ENCODE results near the gene LMAN1. TPM values are rescaled to one million over a fixed set of nuclear protein-coding genes. Genes with fewer than 3 reads are reported as not detected.
A peak's percentile ranks its signal among the peaks of the same experiment; 100 is the strongest.

Gene LMAN1
- total and polyA plus RNA-seq, 2 of the 13 experiments (the other 11 are each of a cell fraction or from before 2014, with no cell fraction given): 127 to 131 TPM

- Histone ChIP-seq H4K20me1 (ENCODE audit: insufficient read depth, low read length) (peaks cover 18% of the 10 kb centered on the region; the same call in 1 of the 2 replicates), H3K9me3 (ENCODE audit: low read length) (no peaks in the 10 kb centered on the region), H3K4me3 (replicated peaks in 1 of 3; ENCODE audit: insufficient read depth in 1 of 3, low read depth in 2 of 3, low read length in 3 of 3) (no peak overlapping the region), H3K4me2 (ENCODE audit: low read depth, low read length) (no peak overlapping the region), H3K9ac (ENCODE audit: insufficient read depth, low read depth, low read length) (no peak overlapping the region), H3K27me3 (ENCODE audit: control insufficient read depth in 1 of 2, insufficient read depth in 2 of 2, low read length in 2 of 2) (no peaks in the 10 kb centered on the region), H2AFZ (ENCODE audit: low read length) (no peak overlapping the region), H3K4me1 (ENCODE audit: insufficient read depth, low read length) (no peaks in the 10 kb centered on the region), H3K27ac (ENCODE audit: extremely low read length, insufficient read depth, low read length) (no peak overlapping the region), H3K36me3 (replicated peaks in 1 of 2; ENCODE audit: control insufficient read depth in 1 of 2, insufficient read depth in 2 of 2, low read length in 2 of 2) (peaks cover 11 to 81% of the 10 kb centered on the region in 2 experiments), H3K79me2 (ENCODE audit: insufficient read depth, low read length) (no peaks in the 10 kb centered on the region)
- in situ Hi-C loops (cut with HindIII; ENCODE audit: extremely low pct_ligation_motif_present, low pct_unique_long_range_greater_than_20kb) (no loop called here), intact Hi-C loops (cut with micrococcal nuclease; ENCODE audit: unreplicated experiment) (loop anchor here (5.0 kb wide), 1 partner anchor 949 kb away; no protein-coding TSS in a partner anchor)
- DNase-seq (ENCODE audit: low spot score): no peak
- ChIA-PET CTCF (ENCODE audit: low intra/inter-chr PET ratio, low total read pairs) (no interaction called here), POLR2A (no interaction called here)
- TF ChIP-seq ZFY (CRISPR knock-in tag; IDR thresholded peaks at IDR 0.05): no peak
- TF ChIP-seq ZNF652 (CRISPR knock-in tag; IDR thresholded peaks at IDR 0.05; ENCODE audit: borderline replicate concordance, low read depth): 0 out of 2 replicates have a peak, but pooled peaks have one; percentile 17
- WGBS (ENCODE audit: low lambda C conversion rate): 97% methylated on average over 3 of the region's 3 CpGs
- no peak for FAIRE-seq
- BruUV-seq (replicated peaks): no TSS peak
- no peak for ATAC-seq
Measured at GRCh38 chr18:59332986-59333385, 26.1 kb downstream of the LMAN1 start.

- Histone ChIP-seq H3K27ac (ENCODE audit: extremely low read length, insufficient read depth, low read length) (no peak overlapping the region), H3K79me2 (ENCODE audit: insufficient read depth, low read length) (no peaks in the 10 kb centered on the region), H3K9ac (ENCODE audit: insufficient read depth, low read depth, low read length) (no peak overlapping the region), H3K4me2 (ENCODE audit: low read depth, low read length) (no peak overlapping the region), H4K20me1 (ENCODE audit: insufficient read depth, low read length) (0 out of 2 replicates have a peak, but pooled peaks cover 10% of the 10 kb centered on the region), H3K27me3 (ENCODE audit: control insufficient read depth in 1 of 2, insufficient read depth in 2 of 2, low read length in 2 of 2) (no peaks in the 10 kb centered on the region), H3K4me1 (ENCODE audit: insufficient read depth, low read length) (no peaks in the 10 kb centered on the region), H3K9me3 (ENCODE audit: low read length) (no peaks in the 10 kb centered on the region), H3K36me3 (replicated peaks in 1 of 2; ENCODE audit: control insufficient read depth in 1 of 2, insufficient read depth in 2 of 2, low read length in 2 of 2) (peaks cover 6 to 50% of the 10 kb centered on the region in 2 experiments), H3K4me3 (replicated peaks in 1 of 3; ENCODE audit: insufficient read depth in 1 of 3, low read depth in 2 of 3, low read length in 3 of 3) (no peak overlapping the region), H2AFZ (ENCODE audit: low read length) (no peak overlapping the region)
- POLR2A ChIA-PET: no interaction called here
- DNase-seq (ENCODE audit: low spot score) (no peak), ATAC-seq (no peak), FAIRE-seq (no peak)
- TF ChIP-seq ZNF33B (CRISPR knock-in tag; IDR thresholded peaks at IDR 0.05) (no peak), CEBPB (IDR thresholded peaks at IDR 0.05; ENCODE audit: borderline replicate concordance, low read depth, low read length) (peak; percentile 63; the same call in 1 of the 2 replicates), TCF7 (IDR thresholded peaks at IDR 0.05; ENCODE audit: low read depth) (no peak), ZNF335 (CRISPR knock-in tag; IDR thresholded peaks at IDR 0.05) (no peak)
- TF ChIP-seq, protein P1, sequence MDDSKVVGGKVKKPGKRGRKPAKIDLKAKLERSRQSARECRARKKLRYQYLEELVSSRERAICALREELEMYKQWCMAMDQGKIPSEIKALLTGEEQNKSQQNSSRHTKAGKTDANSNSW (CRISPR knock-in tag; IDR thresholded peaks at IDR 0.05; ENCODE audit: borderline replicate concordance): no peak
- in situ Hi-C loops (cut with HindIII; ENCODE audit: extremely low pct_ligation_motif_present, low pct_unique_long_range_greater_than_20kb) (no loop called here), intact Hi-C loops (cut with micrococcal nuclease; ENCODE audit: unreplicated experiment) (no loop called here)
- BruUV-seq (replicated peaks): no TSS peak
- 97% methylated on average over 2 of the region's 2 CpGs for WGBS (ENCODE audit: low lambda C conversion rate)
- CTCF ChIA-PET (ENCODE audit: low intra/inter-chr PET ratio, low total read pairs): no interaction called here
Measured at GRCh38 chr18:59328683-59329082, 30.4 kb downstream of the LMAN1 start.
